GM19099 (cell line): Measurements from ENCODE around the gene CCDC85A.

Source experiments
- POLR2A ChIP-seq: IDR thresholded peaks from 3 replicates; pipeline ENCODE4 v1.6.1; 2011; ENCODE audit warnings: low read depth; ENCODE audit not compliant: insufficient read length; ENCODE audit errors: extremely low read depth

The CCDC85A gene

GRCh38 chr2:56183643-56184499 is at the start of gene CCDC85A:
Gene CCDC85A, plus strand, starts transcription at chr2:56183990. Its CDS starts 635 bp downstream, at chr2:56184625.
- TF ChIP-seq POLR2A = no peak

- TF ChIP-seq POLR2A = no peak
Measured at GRCh38 chr2:56134861-56135260, 48.9 kb upstream of the CCDC85A start.

DNA sequence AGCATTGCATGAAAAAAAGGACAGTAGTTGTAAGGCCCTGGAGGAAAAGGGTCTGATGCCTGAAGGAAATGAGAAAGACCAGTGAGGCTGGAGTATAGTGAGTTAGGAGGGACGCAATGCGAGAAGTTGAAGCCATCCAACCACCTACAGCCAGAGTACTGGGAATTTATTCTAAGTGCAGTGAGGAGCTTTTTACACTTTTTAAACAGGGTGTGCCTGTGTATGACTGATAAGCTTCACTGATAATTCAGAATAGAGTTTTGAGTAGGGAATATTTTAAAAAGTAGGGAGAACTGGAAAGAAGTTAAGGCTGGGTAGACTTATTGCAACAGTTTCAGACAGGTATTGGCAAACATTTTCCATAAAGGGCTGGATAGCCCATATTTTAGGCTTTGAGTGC is 35.9 kb upstream of the CCDC85A start:
- TF ChIP-seq POLR2A = no peak

- no peak for TF ChIP-seq POLR2A
Measured at GRCh38 chr2:56148825-56149224, 35.0 kb upstream of the CCDC85A start.

GRCh38 chr2:56151841-56152240 is 31.9 kb upstream of the CCDC85A start:
- TF ChIP-seq POLR2A = no peak

DNA sequence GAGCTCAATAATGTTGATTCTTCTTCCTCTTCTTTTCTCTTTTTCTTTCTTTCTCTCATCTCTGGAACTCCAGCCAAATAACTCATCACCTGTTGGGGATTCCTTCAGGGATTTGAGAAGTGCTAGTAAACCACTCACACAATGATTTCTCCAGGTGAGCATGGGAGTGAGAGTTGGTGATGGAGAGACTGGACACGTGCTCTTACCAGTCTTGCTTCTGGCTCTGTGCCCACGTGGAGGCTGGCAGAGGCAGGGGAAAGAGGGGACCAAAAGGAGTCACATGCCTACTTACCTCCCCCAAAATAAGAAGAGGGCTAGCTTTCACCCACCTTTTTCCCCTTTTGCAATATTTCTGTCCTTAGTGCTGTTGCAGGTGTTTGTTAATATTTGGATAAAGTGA is 28.6 kb upstream of the CCDC85A start:
- TF ChIP-seq POLR2A = no peak

- TF ChIP-seq POLR2A = no peak
Measured at GRCh38 chr2:56167616-56168562, 15.9 kb upstream of the CCDC85A start.

GRCh38 chr2:56169521-56169920 is 14.3 kb upstream of the CCDC85A start:
- no peak for TF ChIP-seq POLR2A

DNA sequence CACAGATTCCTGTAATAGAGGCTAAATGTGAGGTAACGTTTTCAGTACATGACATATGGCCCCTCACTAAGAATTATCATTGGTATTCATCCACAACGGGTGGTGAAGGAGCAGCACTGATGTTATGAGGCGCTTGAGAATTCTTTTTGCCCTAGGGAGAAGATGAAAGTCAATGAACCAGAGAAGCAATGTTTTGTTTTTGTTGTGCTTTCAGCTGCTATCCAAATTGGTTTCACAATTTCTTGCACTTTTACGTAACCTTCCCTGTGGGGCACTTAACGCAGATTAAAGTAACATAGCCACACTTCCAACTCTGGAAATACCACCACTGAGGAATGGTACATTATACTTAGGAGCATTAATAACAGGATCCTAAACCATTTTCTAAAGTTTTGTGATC is 13.3 kb upstream of the CCDC85A start:
- no peak for TF ChIP-seq POLR2A

GRCh38 chr2:56170988-56171387 is 12.8 kb upstream of the CCDC85A start:
- TF ChIP-seq POLR2A = no peak

GRCh38 chr2:56175779-56176178 is 8.0 kb upstream of the CCDC85A start:
- no peak for TF ChIP-seq POLR2A

DNA sequence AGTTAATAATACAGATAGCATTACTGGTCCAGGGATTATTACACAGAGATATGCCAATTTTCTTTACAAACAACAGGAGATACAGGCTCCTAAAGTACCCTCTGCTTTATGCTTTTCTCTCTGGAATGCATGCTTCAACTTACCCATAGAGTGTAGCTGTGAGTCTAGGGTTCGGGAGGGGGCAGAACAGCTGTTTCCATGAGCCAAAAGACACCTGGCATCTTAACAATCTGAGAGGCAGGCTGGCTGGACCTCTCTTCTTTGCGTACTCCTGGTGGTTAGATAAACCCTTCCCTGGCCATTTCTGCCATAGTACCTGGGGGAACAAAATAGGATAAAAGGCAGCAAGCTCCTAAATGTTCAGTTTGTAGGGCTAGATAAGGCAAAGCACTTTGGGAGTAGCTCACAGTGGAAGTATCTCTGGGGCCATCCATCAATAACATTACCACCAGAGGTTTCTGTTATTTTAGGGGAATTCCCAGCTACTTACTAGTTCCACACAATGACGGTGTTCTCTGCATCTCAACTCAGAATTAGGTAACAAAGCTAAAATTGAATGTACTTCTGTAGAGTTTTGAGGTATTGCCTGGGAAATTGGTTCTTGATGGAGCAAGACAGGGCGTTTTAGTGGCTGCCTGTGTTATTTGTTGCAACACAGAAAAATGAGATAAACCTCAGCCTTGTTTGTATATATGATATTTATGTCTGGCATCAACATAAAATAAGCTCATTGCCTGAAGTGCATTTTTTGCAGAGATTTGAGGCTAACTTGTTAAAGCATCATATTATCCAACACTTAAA is 6.2 kb upstream of the CCDC85A start:
- TF ChIP-seq POLR2A = no peak

GRCh38 chr2:56179931-56180330 is 3.9 kb upstream of the CCDC85A start:
- TF ChIP-seq POLR2A = no peak

DNA sequence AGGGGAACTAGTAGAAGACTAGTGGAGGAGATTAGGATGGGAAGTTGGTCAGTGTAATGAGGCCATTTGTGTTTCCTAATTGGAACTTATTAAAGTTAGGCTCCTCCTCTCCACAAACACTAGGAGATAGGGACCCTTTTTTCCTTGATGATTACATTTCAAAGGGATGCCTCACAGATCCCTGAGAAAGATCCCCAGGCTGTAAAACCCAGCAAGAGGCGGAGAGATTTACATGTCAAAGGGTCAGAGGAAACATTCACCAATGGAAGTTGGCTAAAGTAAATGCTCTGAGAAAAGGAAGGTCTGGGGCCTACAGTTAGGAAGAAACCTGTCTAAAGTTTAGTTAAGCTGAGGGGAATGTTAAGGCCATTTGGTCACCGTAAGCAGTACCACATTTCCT is 1.4 kb upstream of the CCDC85A start:
- TF ChIP-seq POLR2A = no peak

GRCh38 chr2:56184500-56185011 is 766 bp downstream of the CCDC85A start:
- no peak for TF ChIP-seq POLR2A
